GM12878 (cell line): ENCODE results near the gene SBNO2. TPM values are rescaled to one million over a fixed set of nuclear protein-coding genes. Genes with fewer than 3 reads are reported as not detected.

Experiments
- ATAC-seq: fragments of 200-7000 bp; cut with Tn5 transposase; 3 replicates; pipeline ENCODE4 v1.9.1; 2020; ENCODE audit warnings: mild to moderate bottlenecking, moderate library complexity
- BruUV-seq: library from RNA; stranded (reverse); fragments of 400-500 nt; replicated peaks from 2 replicates; lab custom pipeline; 2021; lab: Mats Ljungman, UMichigan
- CTCF ChIA-PET: fragments of 300-600 bp; sonication (Branson Sonifier 250); formaldehyde crosslinking; extraction: SDS; loops from one replicate; lab custom pipeline; 2021; ENCODE audit warnings: inconsistent platforms; lab: Yijun Ruan, JAX
- POLR2A ChIA-PET: fragments of 350-600 bp; formaldehyde crosslinking; extraction: SDS; loops from one replicate; lab custom pipeline; 2021; ENCODE audit warnings: inconsistent platforms; lab: Charles Lee
- RAD21 ChIA-PET: fragments of 300-600 bp; sonication (Branson Sonifier 250); formaldehyde crosslinking; loops from one replicate; lab custom pipeline; 2023; ENCODE audit warnings: antibody characterized with exemption; ENCODE audit not compliant: unreplicated experiment; lab: Charles Lee
- SMC1A ChIA-PET: fragments of 300-600 bp; sonication (Branson Sonifier 250); formaldehyde crosslinking; loops from one replicate; lab custom pipeline; 2023; ENCODE audit not compliant: unreplicated experiment, uncharacterized antibody; lab: Charles Lee
- DNase-seq: peaks from one replicate; pipeline ENCODE4 v3.0.0-alpha.2; 2011; ENCODE audit warnings: low read depth, low spot score
- FAIRE-seq: peaks from 3 replicates; lab custom pipeline; 2011; peaks lifted over from hg19 to GRCh38; lab: Jason Lieb, UNC
- H2AFZ ChIP-seq: 2 replicates; pipeline ENCODE4 v1.6.0; 2011; ENCODE audit warnings: low read depth, low read length, control low read depth; ENCODE audit not compliant: control insufficient read depth
- H3K27ac ChIP-seq: 2 replicates; pipeline ENCODE4 v1.5.1; 2011; ENCODE audit warnings: control low read depth; ENCODE audit not compliant: control insufficient read depth, insufficient read depth
- H3K27me3 ChIP-seq, 2 experiments: replicated peaks in 1 of 2; 2 replicates each; pipeline versions ENCODE4 v1.6.0 to v1.6.1; 2011; ENCODE audit warnings: low read length in 1 of 2; ENCODE audit not compliant: control insufficient read depth in 2 of 2, insufficient read depth in 2 of 2
- H3K36me3 ChIP-seq, 2 experiments: 2 replicates each; pipeline ENCODE4 v1.5.1; 2011; ENCODE audit warnings: low read length in 1 of 2; ENCODE audit not compliant: control insufficient read depth in 2 of 2, insufficient read depth in 2 of 2
- H3K4me1 ChIP-seq: 2 replicates; pipeline ENCODE4 v1.6.1; 2011; ENCODE audit warnings: mild to moderate bottlenecking, low read length, moderate library complexity, mixed read lengths; ENCODE audit not compliant: control insufficient read depth, insufficient read depth
- H3K4me2 ChIP-seq: 2 replicates; pipeline ENCODE4 v1.6.0; 2011; ENCODE audit warnings: control low read depth; ENCODE audit not compliant: control insufficient read depth, insufficient read depth
- H3K4me3 ChIP-seq: fragments of 200-600 bp; sonication (generic); 2 replicates; pipeline ENCODE4 v1.5.1; 2016
- H3K79me2 ChIP-seq: 2 replicates; pipeline ENCODE4 v1.6.0; 2011; ENCODE audit warnings: low read length; ENCODE audit not compliant: control insufficient read depth, insufficient read depth
- H3K9ac ChIP-seq: 2 replicates; pipeline ENCODE4 v1.8.0; 2011; ENCODE audit warnings: low read length, control low read depth, mixed read lengths; ENCODE audit not compliant: control insufficient read depth, insufficient read depth
- H3K9me3 ChIP-seq: replicated peaks from 3 replicates; pipeline ENCODE4 v1.5.1; 2011; ENCODE audit warnings: mild to moderate bottlenecking, low read length; ENCODE audit not compliant: control insufficient read depth, insufficient read depth
- H4K20me1 ChIP-seq: 2 replicates; pipeline ENCODE4 v1.6.0; 2011; ENCODE audit not compliant: control insufficient read depth, insufficient read depth
- MEF2B ChIP-seq: fragments of 450-650 bp; IDR thresholded peaks from 2 replicates; pipeline ENCODE4 v1.6.1; 2018; ENCODE audit warnings: mild to moderate bottlenecking, moderate library complexity; ENCODE audit not compliant: partially characterized antibody, poor library complexity, severe bottlenecking
- NBN ChIP-seq: fragments of 450-650 bp; IDR thresholded peaks from 2 replicates; pipeline ENCODE4 v1.6.1; 2016
- WGBS: methylation state at CpG from one replicate; pipeline ENCODE4 v1.1.6; 2016; ENCODE audit warnings: low lambda C conversion rate; ENCODE audit not compliant: insufficient replicate concordance, insufficient coverage; ENCODE audit errors: missing lambda C conversion rate; 5-methylcytosine and 5-hydroxymethylcytosine counted together
- in situ Hi-C: fragments of 300-500 bp; cut with MboI; formaldehyde crosslinking; loops from 9 replicates; pipeline ENCODE4 v1.14.3; 2018; ENCODE audit warnings: mixed read lengths
- intact Hi-C: fragments of 100-400 bp; cut with micrococcal nuclease; formaldehyde crosslinking; loops from one replicate; pipeline ENCODE4 v1.14.2; 2022; ENCODE audit not compliant: unreplicated experiment
- polyA plus RNA-seq, 11 experiments: library from polyadenylated mRNA; depleted of rRNA in 4 of 11; unstranded in 6 of 11; stranded (reverse) in 5 of 11; fragments of >200 nt; fragmentation: Nextera tagmentation in 4 of 11; fragmentation: Illumina TruSeq in 1 of 11; extraction: Ambion mirVana in 4 of 11; extraction: Trizol in 1 of 11; gene quantifications; 1 replicate in 1 of 11; 2 replicates in 10 of 11; pipeline versions ENCODE4 v1.2.1 to v1.2.3, GENCODE V29; 2011 to 2016; ENCODE audit warnings: inconsistent platforms in 2 of 11, missing spikeins in 2 of 11, low read depth in 1 of 11
- total RNA-seq, 4 experiments: library from RNA; depleted of rRNA in 3 of 4; stranded (reverse); fragments of >200 nt in 3 of 4; fragmentation: Illumina TruSeq in 1 of 4; extraction: Trizol in 1 of 4; gene quantifications; 2 replicates each; pipeline versions ENCODE4 v1.2.1 to v1.2.3, GENCODE V29; 2013 to 2021
- TF ChIP-seq, protein P1 (sequence below): IDR thresholded peaks from 2 replicates; pipeline ENCODE4 v1.6.1; 2012; ENCODE audit warnings: mild to moderate bottlenecking, low read depth, low read length
- TF ChIP-seq, protein P2 (sequence below), 3 experiments: IDR thresholded peaks in 2 of 3; conservative IDR thresholded peaks in 1 of 3; 2 replicates each; pipeline ENCODE4 v1.5.1; 2011; ENCODE audit warnings: low read depth in 3 of 3, low read length in 3 of 3, mild to moderate bottlenecking in 3 of 3, control low read depth in 2 of 3, moderate library complexity in 2 of 3, inconsistent platforms in 1 of 3, mixed read lengths in 1 of 3; ENCODE audit not compliant: control insufficient read depth in 2 of 3, insufficient read depth in 1 of 3; ENCODE audit errors: extremely low read depth in 1 of 3

The SBNO2 gene
- total and polyA plus RNA-seq, 10 of the 15 experiments (the other 5 are each of a cell fraction or from before 2014, with no cell fraction given) = 0.08 to 44.6 (median 5.4) TPM

DNA sequence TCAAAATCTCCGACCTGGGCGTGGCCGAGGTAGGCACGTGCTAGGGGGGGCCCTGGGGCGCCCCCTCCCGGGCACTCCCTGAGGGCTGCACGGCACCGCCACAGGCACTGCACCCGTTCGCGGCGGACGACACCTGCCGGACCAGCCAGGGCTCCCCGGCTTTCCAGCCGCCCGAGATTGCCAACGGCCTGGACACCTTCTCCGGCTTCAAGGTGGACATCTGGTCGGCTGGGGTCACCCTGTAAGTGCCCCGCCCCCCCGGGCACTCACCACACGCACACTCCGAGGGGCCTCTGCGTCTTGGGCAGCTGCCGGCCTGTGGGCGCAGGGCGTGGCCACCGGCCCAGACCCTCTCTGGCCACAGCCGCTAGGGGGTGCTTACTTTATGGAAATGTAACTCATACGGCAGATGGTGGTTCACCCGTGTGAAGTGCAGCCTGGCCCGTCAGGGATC is 46.4 kb upstream of the SBNO2 start:
- no peak for ATAC-seq
- H3K4me2 ChIP-seq = no peak overlapping the region
- no peak for DNase-seq
- FAIRE-seq = no peak
- H3K9me3 ChIP-seq = no peaks in the 10 kb centered on the region
- no peak overlapping the region for H3K27ac ChIP-seq
- TF ChIP-seq MEF2B (no peak), NBN (no peak)
- TF ChIP-seq, protein P1, sequence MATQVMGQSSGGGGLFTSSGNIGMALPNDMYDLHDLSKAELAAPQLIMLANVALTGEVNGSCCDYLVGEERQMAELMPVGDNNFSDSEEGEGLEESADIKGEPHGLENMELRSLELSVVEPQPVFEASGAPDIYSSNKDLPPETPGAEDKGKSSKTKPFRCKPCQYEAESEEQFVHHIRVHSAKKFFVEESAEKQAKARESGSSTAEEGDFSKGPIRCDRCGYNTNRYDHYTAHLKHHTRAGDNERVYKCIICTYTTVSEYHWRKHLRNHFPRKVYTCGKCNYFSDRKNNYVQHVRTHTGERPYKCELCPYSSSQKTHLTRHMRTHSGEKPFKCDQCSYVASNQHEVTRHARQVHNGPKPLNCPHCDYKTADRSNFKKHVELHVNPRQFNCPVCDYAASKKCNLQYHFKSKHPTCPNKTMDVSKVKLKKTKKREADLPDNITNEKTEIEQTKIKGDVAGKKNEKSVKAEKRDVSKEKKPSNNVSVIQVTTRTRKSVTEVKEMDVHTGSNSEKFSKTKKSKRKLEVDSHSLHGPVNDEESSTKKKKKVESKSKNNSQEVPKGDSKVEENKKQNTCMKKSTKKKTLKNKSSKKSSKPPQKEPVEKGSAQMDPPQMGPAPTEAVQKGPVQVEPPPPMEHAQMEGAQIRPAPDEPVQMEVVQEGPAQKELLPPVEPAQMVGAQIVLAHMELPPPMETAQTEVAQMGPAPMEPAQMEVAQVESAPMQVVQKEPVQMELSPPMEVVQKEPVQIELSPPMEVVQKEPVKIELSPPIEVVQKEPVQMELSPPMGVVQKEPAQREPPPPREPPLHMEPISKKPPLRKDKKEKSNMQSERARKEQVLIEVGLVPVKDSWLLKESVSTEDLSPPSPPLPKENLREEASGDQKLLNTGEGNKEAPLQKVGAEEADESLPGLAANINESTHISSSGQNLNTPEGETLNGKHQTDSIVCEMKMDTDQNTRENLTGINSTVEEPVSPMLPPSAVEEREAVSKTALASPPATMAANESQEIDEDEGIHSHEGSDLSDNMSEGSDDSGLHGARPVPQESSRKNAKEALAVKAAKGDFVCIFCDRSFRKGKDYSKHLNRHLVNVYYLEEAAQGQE = no peak
- TF ChIP-seq, protein P2, sequence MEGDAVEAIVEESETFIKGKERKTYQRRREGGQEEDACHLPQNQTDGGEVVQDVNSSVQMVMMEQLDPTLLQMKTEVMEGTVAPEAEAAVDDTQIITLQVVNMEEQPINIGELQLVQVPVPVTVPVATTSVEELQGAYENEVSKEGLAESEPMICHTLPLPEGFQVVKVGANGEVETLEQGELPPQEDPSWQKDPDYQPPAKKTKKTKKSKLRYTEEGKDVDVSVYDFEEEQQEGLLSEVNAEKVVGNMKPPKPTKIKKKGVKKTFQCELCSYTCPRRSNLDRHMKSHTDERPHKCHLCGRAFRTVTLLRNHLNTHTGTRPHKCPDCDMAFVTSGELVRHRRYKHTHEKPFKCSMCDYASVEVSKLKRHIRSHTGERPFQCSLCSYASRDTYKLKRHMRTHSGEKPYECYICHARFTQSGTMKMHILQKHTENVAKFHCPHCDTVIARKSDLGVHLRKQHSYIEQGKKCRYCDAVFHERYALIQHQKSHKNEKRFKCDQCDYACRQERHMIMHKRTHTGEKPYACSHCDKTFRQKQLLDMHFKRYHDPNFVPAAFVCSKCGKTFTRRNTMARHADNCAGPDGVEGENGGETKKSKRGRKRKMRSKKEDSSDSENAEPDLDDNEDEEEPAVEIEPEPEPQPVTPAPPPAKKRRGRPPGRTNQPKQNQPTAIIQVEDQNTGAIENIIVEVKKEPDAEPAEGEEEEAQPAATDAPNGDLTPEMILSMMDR (IDR thresholded peaks at IDR 0.05 in 2 of 3, conservative IDR thresholded peaks at IDR 0.05 in 1 of 3; ENCODE audit: control insufficient read depth in 2 of 3, extremely low read depth in 1 of 3, insufficient read depth in 1 of 3, low read depth in 3 of 3, low read length in 3 of 3) = 0 out of 6 replicates have a peak, but pooled peaks of 1 of the 3 experiments have one; percentile 20
- RAD21 ChIA-PET = interaction anchor here (1.0 kb wide), 1 partner anchor 18 kb away, joined by 3 read pairs; no protein-coding TSS in a partner anchor
- H2AFZ ChIP-seq = no peak overlapping the region
- in situ Hi-C loops (no loop called here), intact Hi-C loops (no loop called here)
- CTCF ChIA-PET = interaction anchor here (0.7 to 1.4 kb wide), 2 partner anchors 24 to 28 kb away, joined by 3 to 6 read pairs; no protein-coding TSS in a partner anchor
- BruUV-seq = no TSS peak
- POLR2A ChIA-PET = no interaction called here
- peaks cover 7 to 21% of the 10 kb centered on the region in 2 experiments; a peak in 3 of 4 replicates for H3K36me3 ChIP-seq
- H3K79me2 ChIP-seq = peaks cover 9% of the 10 kb centered on the region
- SMC1A ChIA-PET = no interaction called here
- H3K27me3 ChIP-seq = no peaks in the 10 kb centered on the region
- 86% methylated on average over 33 of the region's 33 CpGs for WGBS
- H3K4me1 ChIP-seq = no peaks in the 10 kb centered on the region
- H4K20me1 ChIP-seq = no peaks in the 10 kb centered on the region
- H3K4me3 ChIP-seq = no peak overlapping the region
- no peak overlapping the region for H3K9ac ChIP-seq
